SKM-1 treated with dmso at 0.1 percent for 144 hours (cell line): ENCODE measurements around the gene ZNF324.
"Not testable (repeated sequence)": the region's sequence is repeated elsewhere in the genome, so short reads cannot be mapped to it uniquely, and the experiment has no call there.

Experiments used
- DNase-seq: peaks from one replicate; lab custom pipeline; 2025; ENCODE audit not compliant: unreplicated experiment; lab: John Stamatoyannopoulos, UW

ZNF324 gene

DNA sequence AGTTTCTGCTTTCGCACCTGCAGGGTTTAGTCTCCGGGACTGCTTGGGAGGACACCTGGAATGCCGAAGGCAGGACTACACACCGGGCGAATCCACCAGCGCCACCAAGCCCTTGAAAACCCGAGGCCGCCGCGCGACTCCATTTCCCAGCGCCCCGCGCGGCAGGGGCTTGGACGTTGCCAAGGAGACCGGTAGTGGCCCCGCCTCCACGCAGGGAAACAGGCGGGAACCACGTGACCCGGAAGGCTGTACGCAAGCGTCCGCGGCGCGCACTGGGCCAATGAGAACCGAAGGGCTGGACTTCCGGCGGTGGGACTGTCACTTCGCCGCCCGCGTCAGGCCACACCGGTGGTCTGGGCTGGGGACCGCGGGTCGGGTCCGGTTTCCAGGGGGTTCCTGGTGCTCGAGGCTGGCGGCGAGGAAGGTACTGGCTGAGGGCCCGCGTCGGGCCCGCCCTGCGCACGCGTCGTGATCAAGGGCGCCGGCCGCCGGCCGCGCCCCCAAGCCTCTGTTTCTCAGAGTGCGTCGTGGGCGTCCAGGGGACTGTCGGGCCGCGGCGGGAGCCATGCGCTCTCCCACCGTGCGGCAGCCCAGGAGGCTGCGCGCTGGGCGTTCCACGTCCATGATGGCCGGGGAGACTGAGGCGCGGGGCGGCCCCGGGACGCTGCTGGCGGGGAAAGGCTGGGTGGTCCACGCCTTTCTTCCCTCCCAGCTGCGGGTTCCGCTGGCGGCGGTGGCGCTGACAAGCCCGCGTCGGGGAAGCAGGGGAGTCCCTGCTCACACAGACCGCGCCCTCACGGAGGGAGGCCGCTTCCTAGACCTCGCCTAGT, at the start of gene ZNF324:
TSS of gene ZNF324 (plus strand) at position 321 of the 830 bp plus-strand sequence. CDS start 2,106 bp downstream, outside the sequence.
- DNase-seq = peak; percentile 63

GRCh38 chr19:58428617-58429016, 38.3 kb upstream of the ZNF324 start:
- DNase-seq = no peak

DNA sequence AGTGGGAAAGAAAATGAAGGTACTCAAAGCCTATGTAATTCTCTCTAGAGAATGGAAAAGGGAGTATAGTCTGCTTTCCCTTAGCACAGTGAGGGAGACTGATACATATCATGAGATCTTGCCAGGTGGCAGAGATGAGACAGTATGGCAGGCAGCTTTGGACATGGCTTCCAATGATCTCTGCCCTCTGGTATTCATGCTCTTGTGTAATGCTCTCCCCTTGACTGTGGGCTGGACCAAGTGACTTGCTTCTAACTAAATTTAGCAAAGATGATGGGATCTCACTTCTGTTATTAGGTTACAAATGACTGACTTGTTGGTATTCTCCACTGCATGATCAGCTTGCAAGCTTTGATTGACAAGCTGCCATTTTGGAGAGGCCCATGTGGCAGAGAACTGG, 37.1 kb upstream of the ZNF324 start:
- no peak for DNase-seq

DNA sequence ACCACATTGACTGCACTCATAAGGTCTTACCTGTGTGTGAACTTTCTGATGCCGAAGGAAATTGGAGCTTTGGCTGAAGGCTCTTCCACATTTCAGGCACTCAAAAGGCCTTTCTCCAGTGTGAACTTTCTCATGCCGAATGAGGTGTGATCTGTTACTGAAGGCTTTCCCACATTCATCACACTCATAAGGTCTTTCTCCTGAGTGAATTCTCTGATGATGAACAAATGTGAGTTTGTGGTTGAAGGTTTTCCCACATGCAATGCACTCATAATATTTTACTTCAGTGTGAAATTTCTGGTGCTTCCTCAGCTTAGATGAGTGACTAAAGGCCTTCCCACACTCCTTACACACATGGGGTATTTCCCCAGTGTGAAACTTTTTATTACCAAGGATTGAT, 32.7 kb upstream of the ZNF324 start:
- no peak for DNase-seq

- no peak for DNase-seq
Measured at GRCh38 chr19:58439576-58440554, 27.0 kb upstream of the ZNF324 start, which contains the start of gene ZNF132. TSS of gene ZNF132 (minus strand) at chr19:58440153. CDS start at chr19:58439821, 332 bp downstream.

DNA sequence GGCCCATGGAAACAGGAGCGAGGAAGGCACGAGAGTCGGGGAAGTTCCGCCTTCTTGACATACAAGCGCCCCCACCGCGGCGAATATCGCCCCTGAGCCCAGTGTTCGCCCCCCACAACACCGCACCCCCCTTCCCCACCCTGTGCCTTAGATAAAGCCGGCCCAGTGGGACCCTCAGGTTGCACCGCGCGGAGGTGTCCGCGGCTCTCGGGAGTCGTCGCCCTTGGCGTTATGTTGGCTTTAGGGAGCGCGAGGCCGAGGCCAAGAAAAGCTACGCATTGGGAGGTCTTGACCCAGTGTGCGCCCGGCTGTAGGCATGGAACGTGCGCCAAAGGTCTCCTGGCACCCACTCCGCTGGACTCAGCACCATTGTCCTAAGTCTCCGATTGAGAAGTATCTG, 26.3 kb upstream of the ZNF324 start:
- no peak for DNase-seq

DNA sequence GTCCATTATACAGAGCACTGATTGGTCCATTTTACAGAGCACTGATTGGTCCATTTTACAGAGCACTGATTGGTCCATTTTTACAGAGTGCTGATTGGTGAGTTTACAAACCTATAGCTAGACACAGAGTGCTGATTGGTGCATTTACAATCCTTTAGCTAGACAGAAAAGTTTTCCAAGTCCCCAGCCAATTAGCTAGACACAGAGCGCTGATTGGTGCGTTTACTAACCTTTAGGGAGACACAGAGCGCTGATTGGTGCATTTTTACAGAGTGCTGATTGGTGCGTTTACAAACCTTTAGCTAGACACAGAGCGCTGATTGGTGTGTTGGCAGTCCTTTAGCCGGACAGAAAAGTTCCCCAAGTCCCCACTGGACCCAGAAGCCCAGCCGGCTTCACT, 23.9 kb upstream of the ZNF324 start:
- DNase-seq = not testable (repeated sequence)

GRCh38 chr19:58448860-58449259, 18.0 kb upstream of the ZNF324 start:
- not testable (repeated sequence) for DNase-seq

GRCh38 chr19:58449980-58450379, 16.9 kb upstream of the ZNF324 start:
- not testable (repeated sequence) for DNase-seq

DNA sequence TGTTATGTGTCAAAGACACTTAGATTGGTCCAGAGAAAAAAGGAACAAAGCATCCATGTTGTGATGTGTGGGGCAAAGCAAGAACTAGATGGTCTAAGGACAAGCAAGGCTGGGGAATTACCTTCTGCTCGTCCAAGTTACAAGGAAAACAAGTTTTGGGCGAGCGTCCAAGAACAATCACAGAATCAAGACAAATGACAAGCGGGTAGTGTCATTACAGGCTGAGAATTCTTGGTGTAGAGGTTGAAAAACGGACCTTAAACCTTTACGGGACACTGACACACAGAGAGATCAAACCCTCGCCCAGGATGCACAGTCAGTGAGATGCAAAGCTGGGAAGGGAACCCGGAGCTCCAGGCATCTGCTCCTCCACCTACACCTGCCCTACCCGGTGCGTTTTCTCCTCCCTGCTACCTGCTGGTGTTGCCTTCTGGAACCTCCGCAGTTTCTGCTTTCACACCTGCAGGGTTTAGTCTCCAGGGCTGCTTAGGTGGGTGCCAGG, 16.0 kb upstream of the ZNF324 start:
- no peak for DNase-seq

DNA sequence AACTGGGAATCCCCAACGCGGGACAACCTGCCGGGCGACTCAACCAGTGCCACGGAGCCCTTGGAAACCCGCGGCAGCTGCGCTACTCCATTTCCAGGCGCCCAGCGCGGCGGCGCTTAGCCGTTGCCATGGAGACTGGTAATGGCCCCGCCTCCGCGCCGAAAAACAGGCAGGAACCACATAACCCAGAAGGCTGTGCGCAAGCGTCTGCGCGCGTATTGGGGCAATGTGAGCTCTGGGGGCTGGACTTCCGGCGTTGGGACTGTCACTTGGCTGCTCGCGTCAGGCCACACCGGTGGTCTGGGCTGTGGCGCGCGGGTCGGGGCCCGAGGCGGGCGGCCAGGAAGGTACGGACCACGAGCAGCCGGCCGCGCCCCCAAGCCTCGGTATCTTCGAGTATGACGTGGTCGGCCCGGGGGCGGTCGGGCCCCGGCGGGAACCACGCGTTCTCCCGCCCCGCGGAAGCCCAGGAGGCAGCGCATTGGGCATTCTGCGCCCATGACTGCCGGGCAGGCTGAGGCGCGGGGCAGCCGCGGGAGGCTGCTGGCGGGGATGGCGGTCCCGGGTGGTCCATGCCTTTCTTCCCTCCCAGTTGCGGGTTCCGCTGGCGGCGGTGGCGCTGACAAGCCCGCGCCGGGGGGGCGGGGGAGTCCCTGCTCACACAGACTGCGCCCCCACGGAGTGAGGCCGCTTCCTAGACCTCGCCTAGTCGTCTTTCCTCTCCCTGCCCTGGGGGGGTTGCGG, 15.3 kb upstream of the ZNF324 start, which contains the start of gene ZNF324B:
TSS of gene ZNF324B (plus strand) at position 265 of the 744 bp plus-strand sequence. CDS start 2,080 bp downstream, outside the sequence.
- DNase-seq = peak; percentile 71

- DNase-seq = no peak
Measured at GRCh38 chr19:58453743-58454142, 13.1 kb upstream of the ZNF324 start.

GRCh38 chr19:58455306-58455705, 11.6 kb upstream of the ZNF324 start:
- DNase-seq = no peak

- no peak for DNase-seq
Measured at GRCh38 chr19:58456111-58456510, 10.8 kb upstream of the ZNF324 start.

DNA sequence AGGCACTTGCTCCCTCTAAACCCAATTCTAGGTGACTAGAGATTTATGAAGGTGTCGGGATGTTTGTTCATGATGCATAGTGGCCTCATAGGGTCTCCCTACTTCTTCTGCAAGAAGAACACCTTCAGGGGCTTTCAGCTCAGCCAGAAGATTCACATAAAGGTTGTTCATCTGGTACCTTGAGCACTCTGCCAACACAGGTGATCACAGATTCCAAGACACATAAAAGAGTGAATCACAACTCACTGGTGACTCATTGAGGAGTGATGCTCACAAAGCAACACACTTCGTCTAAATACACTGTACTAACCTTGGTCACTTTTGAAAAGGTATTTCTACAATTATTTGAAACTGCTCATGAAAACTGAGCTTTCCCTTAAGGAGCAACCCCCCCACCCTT, 6.8 kb upstream of the ZNF324 start:
- DNase-seq = no peak

DNA sequence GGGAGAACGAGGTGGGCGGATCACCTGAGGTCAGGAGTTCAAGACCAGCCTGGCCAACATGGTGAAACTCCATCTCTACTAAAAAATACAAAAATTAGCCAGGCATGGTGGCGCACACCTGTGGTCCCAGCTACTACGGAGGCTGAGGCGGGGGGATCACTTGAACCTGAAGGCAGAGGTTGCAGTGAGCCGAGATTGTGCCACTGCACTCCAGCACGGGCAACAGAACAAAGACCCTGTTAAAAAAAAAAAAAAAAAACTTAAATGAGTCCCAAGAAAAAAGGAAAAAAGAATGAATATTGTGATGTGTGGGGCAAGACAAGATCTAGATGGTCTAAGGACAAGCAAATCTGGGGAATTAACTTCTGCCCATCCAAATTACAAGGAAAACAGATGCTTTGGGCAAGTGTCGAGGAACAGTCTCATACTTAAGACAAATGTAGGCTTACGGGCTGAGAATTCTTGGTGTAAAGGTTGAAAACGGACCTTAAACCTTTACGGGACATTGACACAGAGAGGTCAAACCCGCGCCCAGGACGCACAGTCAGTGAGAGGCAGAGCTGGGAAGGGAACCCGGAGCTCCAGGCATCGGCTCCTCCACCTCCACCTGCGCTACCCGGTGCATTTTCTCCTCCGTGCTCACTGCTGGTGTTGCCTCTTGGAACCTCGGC, 656 bp upstream of the ZNF324 start:
- no peak for DNase-seq

DNA sequence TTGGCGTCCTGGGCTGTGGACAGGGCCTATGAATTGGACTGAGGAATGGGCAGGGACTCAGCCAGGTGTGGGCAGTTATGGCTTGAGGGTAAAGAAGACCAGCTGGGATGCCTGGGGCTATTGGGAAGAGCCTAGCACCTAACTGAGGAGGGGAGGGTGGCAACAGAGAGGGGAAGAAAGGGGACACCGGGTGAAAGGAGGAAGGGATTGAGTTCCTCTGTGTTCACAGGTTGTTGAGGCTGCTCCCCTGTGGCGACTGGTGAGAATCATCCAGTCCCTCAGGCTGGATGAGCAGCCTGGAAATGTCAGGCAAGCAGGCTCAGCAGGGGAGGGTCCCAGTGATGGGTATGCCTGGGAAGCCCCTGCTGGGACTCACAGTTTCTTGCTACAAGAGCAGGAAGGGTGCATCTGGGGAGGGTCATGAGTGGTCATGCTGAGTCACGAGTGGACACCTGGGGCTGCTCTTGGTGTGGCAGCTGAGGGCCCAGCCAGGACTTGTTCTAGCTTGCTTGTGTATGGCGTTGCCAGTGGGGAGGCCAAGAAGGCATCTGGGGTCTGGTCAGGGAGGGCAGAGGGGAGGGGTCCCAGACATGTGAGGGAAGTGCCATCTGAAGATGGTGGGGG, 1.4 kb downstream of the ZNF324 start:
- DNase-seq = no peak

- DNase-seq = no peak
Measured at GRCh38 chr19:58469241-58470013, 2.5 kb downstream of the ZNF324 start.
